GM10266 (cell line): ENCODE measurements around the gene CILP2.

Source experiments
- DNase-seq: peaks from one replicate; pipeline ENCODE4 v3.0.0; 2012; ENCODE audit errors: extremely low spot score
- CTCF ChIP-seq: IDR thresholded peaks from 2 replicates; pipeline ENCODE4 v1.5.1; 2012; ENCODE audit warnings: mild to moderate bottlenecking, low read depth; ENCODE audit not compliant: control insufficient read depth, insufficient read depth; ENCODE audit errors: missing control alignments

CILP2 gene

GRCh38 chr19:19575411-19575810 is 37.3 kb downstream of the CILP2 start:
- TF ChIP-seq CTCF: no peak
- no peak for DNase-seq

GRCh38 chr19:19578252-19578651 is 40.2 kb downstream of the CILP2 start:
- no peak for TF ChIP-seq CTCF
- no peak for DNase-seq

- DNase-seq: no peak
- TF ChIP-seq CTCF: no peak
Measured at GRCh38 chr19:19579533-19580361, 41.7 kb downstream of the CILP2 start.

GRCh38 chr19:19580418-19580817 is 42.4 kb downstream of the CILP2 start:
- no peak for DNase-seq
- TF ChIP-seq CTCF: no peak

- TF ChIP-seq CTCF: no peak
- DNase-seq: no peak
Measured at GRCh38 chr19:19581391-19581790, 43.3 kb downstream of the CILP2 start.

- DNase-seq: no peak
- no peak for TF ChIP-seq CTCF
Measured at GRCh38 chr19:19582471-19582870, 44.4 kb downstream of the CILP2 start.

GRCh38 chr19:19584356-19584755 is 46.3 kb downstream of the CILP2 start:
- no peak for TF ChIP-seq CTCF
- no peak for DNase-seq
